Activated CD4-positive, alpha-beta memory T cell treated with anti-CD3 and anti-CD28 coated beads, Interleukin-2, amount 10 ng/mL, durations not matched to agents 7 days and 5 days (primary cell): ENCODE data around the gene LRP5. TPM values are rescaled to one million over a fixed set of nuclear protein-coding genes. Genes with fewer than 3 reads are reported as not detected.
A peak's percentile ranks its signal among the peaks of the same experiment; 100 is the strongest.
"Not testable (repeated sequence)": the region's sequence is repeated elsewhere in the genome, so short reads cannot be mapped to it uniquely, and the experiment has no call there.

ENCODE experiments used
- CTCF ChIA-PET: fragments of 350-600 bp; sonication (Branson Sonifier 250); formaldehyde crosslinking; loops from one replicate; lab custom pipeline; 2021; ENCODE audit warnings: antibody characterized with exemption, inconsistent platforms; lab: Charles Lee
- POLR2A ChIA-PET: fragments of 350-600 bp; sonication (Branson Sonifier 250); formaldehyde crosslinking; loops from one replicate; lab custom pipeline; 2021; ENCODE audit warnings: antibody characterized with exemption; lab: Charles Lee
- DNase-seq: peaks from one replicate; pipeline ENCODE4 v3.0.0-alpha.2; 2020
- H3K27ac Mint-ChIP-seq: one replicate; pipeline ENCODE4 v1.8.0; 2021; ENCODE audit warnings: mild to moderate bottlenecking, mixed read lengths
- H3K27me3 Mint-ChIP-seq: one replicate; pipeline ENCODE4 v1.8.0; 2021; ENCODE audit warnings: mixed read lengths
- H3K36me3 Mint-ChIP-seq: one replicate; pipeline ENCODE4 v1.8.0; 2021; ENCODE audit warnings: low read depth, mixed read lengths
- H3K4me1 Mint-ChIP-seq: one replicate; pipeline ENCODE4 v1.8.0; 2021; ENCODE audit warnings: mixed read lengths
- H3K4me3 Mint-ChIP-seq: one replicate; pipeline ENCODE4 v1.8.0; 2021; ENCODE audit warnings: mild to moderate bottlenecking, mixed read lengths
- H3K9me3 Mint-ChIP-seq: one replicate; pipeline ENCODE4 v1.8.0; 2021; ENCODE audit warnings: mixed read lengths
- total RNA-seq, 2 experiments: library from RNA; stranded (reverse); gene quantifications; one replicate each; pipeline ENCODE4 v1.2.3, GENCODE V29; 2021

The LRP5 gene
- total RNA-seq, 2 experiments from 2014 or later = 12.3 to 13.5 TPM

GRCh38 chr11:68468217-68468828, 155.9 kb downstream of the LRP5 start:
- Mint-ChIP-seq H3K4me3 (peak overlapping the region; percentile 4), H3K36me3 (peaks cover 56% of the 10 kb centered on the region), H3K27me3 (no peaks in the 10 kb centered on the region), H3K27ac (peak overlapping the region; percentile 44), H3K9me3 (no peaks in the 10 kb centered on the region), H3K4me1 (peaks cover 89% of the 10 kb centered on the region)
- peak; percentile 45 for DNase-seq
- POLR2A ChIA-PET = interaction anchor here (0.6 kb wide), 1 partner anchor 82 kb away, joined by 3 read pairs; no protein-coding TSS in a partner anchor
- CTCF ChIA-PET = interaction anchor here (0.5 to 0.6 kb wide), 2 partner anchors 139 to 311 kb away, joined by 3 to 4 read pairs; no protein-coding TSS in a partner anchor

GRCh38 chr11:68469122-68469521, 156.7 kb downstream of the LRP5 start:
- Mint-ChIP-seq H3K27me3 (no peaks in the 10 kb centered on the region), H3K9me3 (no peaks in the 10 kb centered on the region), H3K4me1 (peaks cover 89% of the 10 kb centered on the region), H3K27ac (peak overlapping the region; percentile 8), H3K36me3 (peaks cover 58% of the 10 kb centered on the region), H3K4me3 (no peak overlapping the region)
- POLR2A ChIA-PET = no interaction called here
- CTCF ChIA-PET = no interaction called here
- no peak for DNase-seq

- DNase-seq = no peak
- Mint-ChIP-seq H3K27ac (peak overlapping the region; percentile 52), H3K4me1 (peaks cover 86% of the 10 kb centered on the region), H3K9me3 (no peaks in the 10 kb centered on the region), H3K36me3 (peaks cover 57% of the 10 kb centered on the region), H3K4me3 (no peak overlapping the region), H3K27me3 (no peaks in the 10 kb centered on the region)
- CTCF ChIA-PET = interaction anchor here (0.7 kb wide), 1 partner anchor 104 kb away, joined by 4 read pairs; no protein-coding TSS in a partner anchor
- POLR2A ChIA-PET = no interaction called here
These were observed 157.3 kb downstream of the LRP5 start for GRCh38 chr11:68469642-68470041.

- peaks cover 58% of the 10 kb centered on the region for H3K36me3 Mint-ChIP-seq
- H3K4me3 Mint-ChIP-seq = peak overlapping the region; percentile 3
- CTCF ChIA-PET = interaction anchor here (0.9 kb wide), 1 partner anchor 36 kb away, joined by 4 read pairs; no protein-coding TSS in a partner anchor
These were observed 158.0 kb downstream of the LRP5 start for GRCh38 chr11:68470304-68470811.

GRCh38 chr11:68471360-68472340, 159.3 kb downstream of the LRP5 start:
- DNase-seq = peak; percentile 79
- peak overlapping the region; percentile 60 for H3K4me3 Mint-ChIP-seq
- no peaks in the 10 kb centered on the region for H3K9me3 Mint-ChIP-seq
- H3K4me1 Mint-ChIP-seq = peaks cover 74% of the 10 kb centered on the region
- H3K27ac Mint-ChIP-seq = peak overlapping the region; percentile 83
- ChIA-PET POLR2A (no interaction called here), CTCF (interaction anchor here (0.9 kb wide), 1 partner anchor 35 kb away, joined by 4 read pairs; no protein-coding TSS in a partner anchor)
- H3K27me3 Mint-ChIP-seq = no peaks in the 10 kb centered on the region
- peaks cover 52% of the 10 kb centered on the region for H3K36me3 Mint-ChIP-seq

More at GRCh38 chr11:68470304-68470811, 158.0 kb downstream of the LRP5 start:
- Mint-ChIP-seq H3K4me1 (peaks cover 83% of the 10 kb centered on the region), H3K27me3 (no peaks in the 10 kb centered on the region), H3K27ac (peak overlapping the region; percentile 52), H3K9me3 (no peaks in the 10 kb centered on the region)
- POLR2A ChIA-PET = no interaction called here
- no peak for DNase-seq

- H3K27ac Mint-ChIP-seq = no peak overlapping the region
- no peak overlapping the region for H3K4me3 Mint-ChIP-seq
- ChIA-PET CTCF (no interaction called here), POLR2A (interaction anchor here (1.1 kb wide), 1 partner anchor 57 kb away, joined by 3 read pairs; no protein-coding TSS in a partner anchor)
- peaks cover 68% of the 10 kb centered on the region for H3K4me1 Mint-ChIP-seq
- no peaks in the 10 kb centered on the region for H3K27me3 Mint-ChIP-seq
- no peak for DNase-seq
- H3K9me3 Mint-ChIP-seq = peaks cover 3% of the 10 kb centered on the region
- peaks cover 55% of the 10 kb centered on the region for H3K36me3 Mint-ChIP-seq
These were observed 160.4 kb downstream of the LRP5 start for GRCh38 chr11:68472778-68473177.

GRCh38 chr11:68473693-68474092, 161.3 kb downstream of the LRP5 start:
- no peak for DNase-seq
- ChIA-PET CTCF (no interaction called here), POLR2A (interaction anchor here (1.1 to 1.4 kb wide), 2 partner anchors 14 to 56 kb away, joined by 3 read pairs; no protein-coding TSS in a partner anchor)
- H3K4me3 Mint-ChIP-seq = no peak overlapping the region
- peaks cover 59% of the 10 kb centered on the region for H3K4me1 Mint-ChIP-seq
- H3K27ac Mint-ChIP-seq = peak overlapping the region; percentile 21
- H3K36me3 Mint-ChIP-seq = peaks cover 55% of the 10 kb centered on the region
- peaks cover 3% of the 10 kb centered on the region for H3K9me3 Mint-ChIP-seq
- no peaks in the 10 kb centered on the region for H3K27me3 Mint-ChIP-seq

GRCh38 chr11:68475626-68476025, 163.2 kb downstream of the LRP5 start:
- H3K4me1 Mint-ChIP-seq = peaks cover 49% of the 10 kb centered on the region
- CTCF ChIA-PET, DNase-seq, H3K4me3 Mint-ChIP-seq, H3K27me3 Mint-ChIP-seq, H3K9me3 Mint-ChIP-seq, H3K27ac Mint-ChIP-seq, POLR2A ChIA-PET: not testable (repeated sequence)
- H3K36me3 Mint-ChIP-seq = peaks cover 56% of the 10 kb centered on the region

GRCh38 chr11:68479390-68479789, 167.0 kb downstream of the LRP5 start:
- Mint-ChIP-seq H3K27me3 (no peaks in the 10 kb centered on the region), H3K4me3 (no peak overlapping the region), H3K9me3 (peaks cover 7% of the 10 kb centered on the region), H3K27ac (no peak overlapping the region), H3K36me3 (peaks cover 44% of the 10 kb centered on the region), H3K4me1 (peaks cover 28% of the 10 kb centered on the region)
- DNase-seq = no peak
- POLR2A ChIA-PET = no interaction called here
- CTCF ChIA-PET = no interaction called here

GRCh38 chr11:68480193-68480592, 167.8 kb downstream of the LRP5 start:
- H3K4me1 Mint-ChIP-seq = peaks cover 25% of the 10 kb centered on the region

GRCh38 chr11:68480852-68481510, 168.6 kb downstream of the LRP5 start:
- H3K36me3 Mint-ChIP-seq = peaks cover 44% of the 10 kb centered on the region
- H3K27me3 Mint-ChIP-seq = no peaks in the 10 kb centered on the region
- no peak overlapping the region for H3K27ac Mint-ChIP-seq
- H3K9me3 Mint-ChIP-seq = peaks cover 7% of the 10 kb centered on the region
- no peak overlapping the region for H3K4me3 Mint-ChIP-seq
- no peak for DNase-seq
- ChIA-PET POLR2A (no interaction called here), CTCF (interaction anchor here (0.8 kb wide), 1 partner anchor 10 kb away, joined by 3 read pairs; no protein-coding TSS in a partner anchor)
- peaks cover 28% of the 10 kb centered on the region for H3K4me1 Mint-ChIP-seq

More at GRCh38 chr11:68480193-68480592, 167.8 kb downstream of the LRP5 start:
- no peak for DNase-seq
- peaks cover 44% of the 10 kb centered on the region for H3K36me3 Mint-ChIP-seq
- no peak overlapping the region for H3K4me3 Mint-ChIP-seq
- H3K9me3 Mint-ChIP-seq = peaks cover 7% of the 10 kb centered on the region
- ChIA-PET CTCF (interaction anchor here (0.8 kb wide), 1 partner anchor 11 kb away, joined by 3 read pairs; no protein-coding TSS in a partner anchor), POLR2A (interaction anchor here (0.6 kb wide), 1 partner anchor 11 kb away, joined by 3 read pairs; no protein-coding TSS in a partner anchor)
- no peak overlapping the region for H3K27ac Mint-ChIP-seq
- no peaks in the 10 kb centered on the region for H3K27me3 Mint-ChIP-seq
